ENCODE measurements around the gene RASGRP4. TPM values are rescaled to one million over a fixed set of nuclear protein-coding genes. Genes with fewer than 3 reads are reported as not detected.

Gene RASGRP4
- total RNA-seq, 1 donor from 2014 or later: not detected

GRCh38 chr19:38362076-38362945, 63.7 kb downstream of the RASGRP4 start:
- no peak for TF ChIP-seq CTCF (IDR thresholded peaks at IDR 0.05)
- DNase-seq (ENCODE audit: extremely low spot score, unreplicated experiment): peak; percentile 87
- no peak overlapping the region for H3K27ac Mint-ChIP-seq (ENCODE audit: unreplicated experiment)
- H3K4me3 Mint-ChIP-seq (ENCODE audit: unreplicated experiment): peak overlapping the region; percentile 78
- H3K9me3 Mint-ChIP-seq (ENCODE audit: unreplicated experiment): no peaks in the 10 kb centered on the region
- H3K27me3 Mint-ChIP-seq (ENCODE audit: unreplicated experiment): peaks cover 27% of the 10 kb centered on the region
- H3K4me1 Mint-ChIP-seq (ENCODE audit: unreplicated experiment): peaks cover 11% of the 10 kb centered on the region
- no peaks in the 10 kb centered on the region for H3K36me3 Mint-ChIP-seq (ENCODE audit: unreplicated experiment)

- peak; percentile 85 for DNase-seq (ENCODE audit: extremely low spot score, unreplicated experiment)
- Mint-ChIP-seq H3K36me3 (ENCODE audit: unreplicated experiment) (no peaks in the 10 kb centered on the region), H3K4me3 (ENCODE audit: unreplicated experiment) (peak overlapping the region; percentile 78), H3K27ac (ENCODE audit: unreplicated experiment) (no peak overlapping the region), H3K4me1 (ENCODE audit: unreplicated experiment) (peaks cover 11% of the 10 kb centered on the region), H3K27me3 (ENCODE audit: unreplicated experiment) (peaks cover 29% of the 10 kb centered on the region), H3K9me3 (ENCODE audit: unreplicated experiment) (no peaks in the 10 kb centered on the region)
- peak; percentile 10 for TF ChIP-seq CTCF (IDR thresholded peaks at IDR 0.05)
Observed at GRCh38 chr19:38361633-38362075, 64.4 kb downstream of the RASGRP4 start.

- no peak for DNase-seq (ENCODE audit: extremely low spot score, unreplicated experiment)
- no peak for TF ChIP-seq CTCF (IDR thresholded peaks at IDR 0.05)
- Mint-ChIP-seq H3K4me3 (ENCODE audit: unreplicated experiment) (peak overlapping the region; percentile 78), H3K36me3 (ENCODE audit: unreplicated experiment) (no peaks in the 10 kb centered on the region), H3K9me3 (ENCODE audit: unreplicated experiment) (no peaks in the 10 kb centered on the region), H3K27ac (ENCODE audit: unreplicated experiment) (no peak overlapping the region), H3K4me1 (ENCODE audit: unreplicated experiment) (peaks cover 11% of the 10 kb centered on the region), H3K27me3 (ENCODE audit: unreplicated experiment) (peaks cover 34% of the 10 kb centered on the region)
Observed at GRCh38 chr19:38360839-38361631, 65.0 kb downstream of the RASGRP4 start.

GRCh38 chr19:38360351-38360750, 65.7 kb downstream of the RASGRP4 start:
- TF ChIP-seq CTCF (IDR thresholded peaks at IDR 0.05): no peak
- Mint-ChIP-seq H3K27ac (ENCODE audit: unreplicated experiment) (no peak overlapping the region), H3K4me1 (ENCODE audit: unreplicated experiment) (peaks cover 11% of the 10 kb centered on the region), H3K9me3 (ENCODE audit: unreplicated experiment) (no peaks in the 10 kb centered on the region), H3K36me3 (ENCODE audit: unreplicated experiment) (no peaks in the 10 kb centered on the region), H3K4me3 (ENCODE audit: unreplicated experiment) (peak overlapping the region; percentile 78), H3K27me3 (ENCODE audit: unreplicated experiment) (peaks cover 38% of the 10 kb centered on the region)
- DNase-seq (ENCODE audit: extremely low spot score, unreplicated experiment): no peak
